Upper lobe of right lung (tissue), 1 donor: ENCODE measurements around the gene MME. TPM values are rescaled to one million over a fixed set of nuclear protein-coding genes. Genes with fewer than 3 reads are reported as not detected.

Experiments used
- ATAC-seq: fragments of 200-7000 bp; cut with Tn5 transposase; one replicate; pipeline ENCODE4 v1.9.1; 2020; ENCODE audit warnings: mild to moderate bottlenecking, moderate library complexity
- DNase-seq: peaks from one replicate; pipeline ENCODE4 v3.0.0-alpha.2; 2020
- H3K27ac ChIP-seq: fragments of 200-600 bp; one replicate; pipeline ENCODE4 v1.8.0; 2022
- H3K27me3 ChIP-seq: fragments of 200-600 bp; one replicate; pipeline ENCODE4 v1.8.0; 2022; ENCODE audit warnings: mild to moderate bottlenecking
- H3K36me3 ChIP-seq: fragments of 200-600 bp; one replicate; pipeline ENCODE4 v1.8.0; 2022
- H3K4me1 ChIP-seq: fragments of 200-600 bp; one replicate; pipeline ENCODE4 v1.8.0; 2022
- H3K4me3 ChIP-seq: fragments of 200-600 bp; one replicate; pipeline ENCODE4 v1.8.0; 2022; ENCODE audit warnings: mild to moderate bottlenecking
- H3K9me3 ChIP-seq: fragments of 200-600 bp; one replicate; pipeline ENCODE4 v1.8.0; 2022
- CTCF ChIP-seq: fragments of 200-600 bp; IDR thresholded peaks from one replicate; pipeline ENCODE4 v1.8.0; 2022; ENCODE audit warnings: antibody characterized with exemption
- intact Hi-C: fragments of 100-400 bp; cut with DNase I; formaldehyde crosslinking; loops from one replicate; pipeline ENCODE4 v1.11.0; 2022
- total RNA-seq: library from RNA; stranded (reverse); fragmentation: NEBNext Ultra II Directional; extraction: Animal tissue kit (Norgen Biotek cat#: 25700); gene quantifications from one replicate; pipeline ENCODE4 v1.2.1, GENCODE V29; 2021
- donor health status: DM: no; HTN: yes; CAD: no; lungs with severe emphysema.

The MME gene
- total RNA-seq, 1 donor from 2014 or later = 79.1 TPM

- Histone ChIP-seq H3K27ac (no peak overlapping the region), H3K4me1 (no peaks in the 10 kb centered on the region), H3K9me3 (no peaks in the 10 kb centered on the region), H3K4me3 (no peak overlapping the region), H3K27me3 (no peaks in the 10 kb centered on the region), H3K36me3 (no peaks in the 10 kb centered on the region)
- no peak for TF ChIP-seq CTCF
- DNase-seq = no peak
- ATAC-seq = no peak
- intact Hi-C loops = no loop called here
Observed at GRCh38 chr3:155159301-155159700, 79.2 kb downstream of the MME start.

GRCh38 chr3:155161640-155162292 is 81.6 kb downstream of the MME start:
- no peak for ATAC-seq

GRCh38 chr3:155164306-155164705 is 84.2 kb downstream of the MME start:
- ATAC-seq = no peak
- Histone ChIP-seq H3K36me3 (no peaks in the 10 kb centered on the region), H3K9me3 (no peaks in the 10 kb centered on the region), H3K4me3 (no peak overlapping the region), H3K27ac (no peak overlapping the region), H3K4me1 (no peaks in the 10 kb centered on the region), H3K27me3 (no peaks in the 10 kb centered on the region)
- no peak for TF ChIP-seq CTCF
- DNase-seq = no peak
- intact Hi-C loops = no loop called here

More at GRCh38 chr3:155161640-155162292, 81.6 kb downstream of the MME start:
- no peak for TF ChIP-seq CTCF
- Histone ChIP-seq H3K9me3 (no peaks in the 10 kb centered on the region), H3K4me1 (no peaks in the 10 kb centered on the region), H3K4me3 (no peak overlapping the region), H3K36me3 (no peaks in the 10 kb centered on the region), H3K27ac (no peak overlapping the region), H3K27me3 (no peaks in the 10 kb centered on the region)
- intact Hi-C loops = no loop called here
- DNase-seq = no peak

- Histone ChIP-seq H3K4me3 (no peak overlapping the region), H3K27ac (no peak overlapping the region), H3K36me3 (no peaks in the 10 kb centered on the region), H3K9me3 (no peaks in the 10 kb centered on the region), H3K27me3 (no peaks in the 10 kb centered on the region), H3K4me1 (no peaks in the 10 kb centered on the region)
- no peak for ATAC-seq
- intact Hi-C loops = no loop called here
- TF ChIP-seq CTCF = no peak
- DNase-seq = no peak
Observed at GRCh38 chr3:155166441-155166840, 86.3 kb downstream of the MME start.

GRCh38 chr3:155169197-155169596 is 89.1 kb downstream of the MME start:
- Histone ChIP-seq H3K9me3 (no peaks in the 10 kb centered on the region), H3K4me3 (no peak overlapping the region), H3K27ac (no peak overlapping the region), H3K36me3 (no peaks in the 10 kb centered on the region), H3K27me3 (no peaks in the 10 kb centered on the region), H3K4me1 (no peaks in the 10 kb centered on the region)
- intact Hi-C loops = no loop called here
- TF ChIP-seq CTCF = no peak
- no peak for DNase-seq
- no peak for ATAC-seq

GRCh38 chr3:155173771-155174170 is 93.7 kb downstream of the MME start:
- no peak for ATAC-seq
- Histone ChIP-seq H3K9me3 (no peaks in the 10 kb centered on the region), H3K27me3 (no peaks in the 10 kb centered on the region), H3K4me3 (no peak overlapping the region), H3K36me3 (no peaks in the 10 kb centered on the region), H3K27ac (no peak overlapping the region), H3K4me1 (no peaks in the 10 kb centered on the region)
- TF ChIP-seq CTCF = no peak
- DNase-seq = no peak
- intact Hi-C loops = no loop called here
